HG02798 (cell line): Measurements from ENCODE around the gene ACTR5.

Source experiments
- ATAC-seq: cut with Tn5 transposase; IDR thresholded peaks from one replicate; pipeline ENCODE4 v1.9.1; 2021; ENCODE audit warnings: mild to moderate bottlenecking; ENCODE audit not compliant: unreplicated experiment, poor library complexity

The ACTR5 gene

GRCh38 chr20:38728191-38728781 is 20.0 kb upstream of the ACTR5 start:
- no peak for ATAC-seq

- no peak for ATAC-seq
These were observed 19.2 kb upstream of the ACTR5 start for GRCh38 chr20:38728911-38729642.

- no peak for ATAC-seq
These were observed 18.5 kb upstream of the ACTR5 start for GRCh38 chr20:38729767-38730166.

GRCh38 chr20:38730167-38730988 is 17.9 kb upstream of the ACTR5 start:
- no peak for ATAC-seq

- ATAC-seq = no peak
These were observed 17.1 kb upstream of the ACTR5 start for GRCh38 chr20:38730989-38731737.

GRCh38 chr20:38731738-38732113 is 16.5 kb upstream of the ACTR5 start:
- ATAC-seq = no peak

- no peak for ATAC-seq
These were observed 15.3 kb upstream of the ACTR5 start for GRCh38 chr20:38732981-38733380.

- no peak for ATAC-seq
These were observed 13.1 kb upstream of the ACTR5 start for GRCh38 chr20:38735172-38735571.

- ATAC-seq = no peak
These were observed 10.4 kb upstream of the ACTR5 start for GRCh38 chr20:38737887-38738286.

- ATAC-seq = no peak
These were observed 2.5 kb upstream of the ACTR5 start for GRCh38 chr20:38745757-38746156.

GRCh38 chr20:38747495-38748096 is 664 bp upstream of the ACTR5 start:
- ATAC-seq = no peak

- peak; percentile 20 for ATAC-seq
These were observed 545 bp downstream of the ACTR5 start for GRCh38 chr20:38748861-38749149.

GRCh38 chr20:38751360-38751976 is 3.2 kb downstream of the ACTR5 start:
- no peak for ATAC-seq

- ATAC-seq = no peak
These were observed 3.8 kb downstream of the ACTR5 start for GRCh38 chr20:38752029-38752428.

- ATAC-seq = no peak
These were observed 6.7 kb downstream of the ACTR5 start for GRCh38 chr20:38754924-38755323.

- ATAC-seq = no peak
These were observed 7.2 kb downstream of the ACTR5 start for GRCh38 chr20:38755324-38755910.

- no peak for ATAC-seq
These were observed 9.0 kb downstream of the ACTR5 start for GRCh38 chr20:38757145-38757775.

- ATAC-seq = no peak
These were observed 10.8 kb downstream of the ACTR5 start for GRCh38 chr20:38759106-38759505.

GRCh38 chr20:38760978-38761377 is 12.7 kb downstream of the ACTR5 start:
- no peak for ATAC-seq
